ENCODE results near the gene SMIM8. TPM values are rescaled to one million over a fixed set of nuclear protein-coding genes. Genes with fewer than 3 reads are reported as not detected.

The SMIM8 gene
- total and polyA plus RNA-seq, 2 of the 4 experiments (the other 2 are of a cell fraction): 2.7 to 3.6 TPM

GRCh38 chr6:87333033-87333432 is 10.6 kb downstream of the SMIM8 start:
- Histone ChIP-seq H3K9me1 (ENCODE audit: insufficient read depth, low read length) (peaks cover 4% of the 10 kb centered on the region; the same call in 1 of the 2 replicates), H3K56ac (ENCODE audit: extremely low read depth, insufficient read depth, low read length) (no peak overlapping the region), H4K5ac (ENCODE audit: low read depth, low read length) (no peak overlapping the region), H3K18ac (ENCODE audit: low read depth, low read length) (peak overlapping the region; percentile 13; the same call in 1 of the 2 replicates), H3K4me2 (ENCODE audit: low read depth, low read length) (peak overlapping the region; percentile 53; the same call in 1 of the 2 replicates), H2AFZ (replicated peaks; ENCODE audit: low read length, poor library complexity) (no peak overlapping the region), H3K36me3 (ENCODE audit: control insufficient read depth, insufficient read depth, low read length) (no peaks in the 10 kb centered on the region), H3K23ac (ENCODE audit: low read depth, low read length) (no peak overlapping the region), H2BK20ac (ENCODE audit: low read depth, low read length) (no peak overlapping the region), H3K9ac (ENCODE audit: low read depth, low read length) (no peak overlapping the region), H2BK120ac (ENCODE audit: low read depth, low read length) (no peak overlapping the region), H4K91ac (ENCODE audit: insufficient read depth, low read depth, low read length) (no peak overlapping the region), H3K14ac (replicated peaks; ENCODE audit: low read depth, low read length) (no peak overlapping the region), H3K4me1 (ENCODE audit: control insufficient read depth, insufficient read depth, low read length) (peaks cover 6% of the 10 kb centered on the region; the same call in 1 of the 2 replicates), H2BK5ac (ENCODE audit: low read depth, low read length, poor library complexity, severe bottlenecking) (no peak overlapping the region), H3K9me3 (ENCODE audit: control insufficient read depth, insufficient read depth, low read length) (no peaks in the 10 kb centered on the region), H2AK5ac (ENCODE audit: low read depth, low read length) (no peak overlapping the region), H4K20me1 (ENCODE audit: insufficient read depth, low read length) (no peaks in the 10 kb centered on the region), H3K4me3 (ENCODE audit: insufficient read depth, low read depth, low read length) (no peak overlapping the region), H3K79me1 (ENCODE audit: low read depth in 1 of 2, low read length in 2 of 2) (peaks cover 13 to 14% of the 10 kb centered on the region in 2 experiments; a peak in 3 of 4 replicates), H2BK15ac (ENCODE audit: low read depth, low read length) (no peak overlapping the region), H2AK9ac (replicated peaks; ENCODE audit: low read depth, low read length, poor library complexity) (no peak overlapping the region), H3K4ac (ENCODE audit: low read depth, low read length) (no peak overlapping the region), H3K27me3 (ENCODE audit: control insufficient read depth, insufficient read depth, low read length) (no peaks in the 10 kb centered on the region), H3K27ac (ENCODE audit: insufficient read depth, low read length) (no peak overlapping the region), H4K8ac (ENCODE audit: low read depth in 2 of 2, low read length in 2 of 2) (no peak overlapping the region)
- no peak for TF ChIP-seq FOS (IDR thresholded peaks at IDR 0.05; ENCODE audit: low read depth, low read length)
- TF ChIP-seq ELK1 (IDR thresholded peaks at IDR 0.05; ENCODE audit: borderline replicate concordance, low read depth, low read length): no peak
- TF ChIP-seq BHLHE40 (IDR thresholded peaks at IDR 0.05; ENCODE audit: low read depth, low read length): no peak
- TF ChIP-seq NFE2L2 (IDR thresholded peaks at IDR 0.05; ENCODE audit: low read depth, low read length): no peak
- TF ChIP-seq RCOR1 (IDR thresholded peaks at IDR 0.05; ENCODE audit: insufficient replicate concordance, low read length): no peak
- TF ChIP-seq MAFK (IDR thresholded peaks at IDR 0.05; ENCODE audit: low read depth, low read length): no peak
- no peak for TF ChIP-seq CTCF (conservative IDR thresholded peaks at IDR 0.05; ENCODE audit: low read depth, low read length)
- no peak for TF ChIP-seq SMC3 (IDR thresholded peaks at IDR 0.05; ENCODE audit: low read depth, low read length)
- TF ChIP-seq CEBPB (IDR thresholded peaks at IDR 0.05; ENCODE audit: low read depth, low read length): no peak
- no peak for TF ChIP-seq MAZ (IDR thresholded peaks at IDR 0.05; ENCODE audit: borderline replicate concordance, low read depth, low read length)
- no peak for TF ChIP-seq RAD21 (IDR thresholded peaks at IDR 0.05; ENCODE audit: low read length)
- intact Hi-C loops (cut with micrococcal nuclease): no loop called here
- POLR2A ChIA-PET (ENCODE audit: unreplicated experiment): no interaction called here
- dilution Hi-C loops (cut with HindIII; ENCODE audit: low sequenced_read_pairs, unreplicated experiment): no loop called here
- no TSS peak for BruUV-seq (replicated peaks)
- ATAC-seq (ENCODE audit: low read depth): no peak
- CTCF ChIA-PET: no interaction called here
- no CpG with 5 or more reads among the region's 5 CpGs for WGBS, 2 experiments (ENCODE audit: extremely low coverage in 2 of 2, insufficient read length in 1 of 2)
- in situ Hi-C loops (cut with MboI; ENCODE audit: low sequenced_read_pairs): no loop called here
- DNase-seq: no peak

Measured in IMR-90 (cell line).